HG03469 (cell line): ENCODE results near the gene OR10G7.
"Not testable (repeated sequence)": the region's sequence is repeated elsewhere in the genome, so short reads cannot be mapped to it uniquely, and the experiment has no call there.

Experiments
- ATAC-seq: cut with Tn5 transposase; IDR thresholded peaks from one replicate; pipeline ENCODE4 v1.9.1; 2021; ENCODE audit warnings: mild to moderate bottlenecking, moderate library complexity, moderate number of reproducible peaks; ENCODE audit not compliant: unreplicated experiment

The OR10G7 gene

GRCh38 chr11:124043420-124043819, 2.3 kb upstream of the OR10G7 start:
- no peak for ATAC-seq

- no peak for ATAC-seq
These were observed 1.6 kb downstream of the OR10G7 start for GRCh38 chr11:124039557-124039956.

- ATAC-seq, result no peak
These were observed 4.5 kb downstream of the OR10G7 start for GRCh38 chr11:124036666-124037065.

- no peak for ATAC-seq
These were observed 14.6 kb downstream of the OR10G7 start, which contains the start of gene OR10G8 for GRCh38 chr11:124026498-124026897. OR10G8 (plus strand) TSS chr11:124026798; CDS start chr11:124029623, 2,825 bp downstream.

- ATAC-seq, result not testable (repeated sequence)
These were observed 25.3 kb downstream of the OR10G7 start for GRCh38 chr11:124015837-124016236.

GRCh38 chr11:124012697-124013096, 28.4 kb downstream of the OR10G7 start, which contains the start of gene OR10G4:
OR10G4 (plus strand) TSS chr11:124012997; CDS start chr11:124015575, 2,578 bp downstream.
- no peak for ATAC-seq

GRCh38 chr11:123995119-123995518, 46.0 kb downstream of the OR10G7 start, which contains the start of gene OR10G6:
OR10G6 (minus strand) TSS chr11:123995161; CDS start chr11:123995161, 0 bp downstream.
- ATAC-seq, result no peak
